Peyer's patch (tissue), 4 donors: Measurements from ENCODE around the gene CORO1C.

ENCODE experiments used
- CTCF ChIP-seq, 6 experiments: fragments of 450-650 bp in 4 of 6; fragments of 200-600 bp in 2 of 6; sonication (generic) in 1 of 6; IDR thresholded peaks; one replicate each; pipeline ENCODE4 v1.5.1; 2017 to 2019; ENCODE audit warnings: antibody characterized with exemption in 6 of 6, mild to moderate bottlenecking in 3 of 6, moderate library complexity in 1 of 6
- POLR2A ChIP-seq, 2 donors: fragments of 450-650 bp; IDR thresholded peaks; one replicate each; pipeline ENCODE4 v1.5.1; 2017; ENCODE audit warnings: antibody characterized with exemption in 2 of 2, mild to moderate bottlenecking in 2 of 2, moderate library complexity in 2 of 2

- TF ChIP-seq POLR2A (IDR thresholded peaks at IDR 0.05): no peak
- no peak for TF ChIP-seq CTCF (IDR thresholded peaks at IDR 0.05)
These were observed 37.6 kb downstream of the CORO1C start for GRCh38 chr12:108693751-108694150.
